Gastrocnemius medialis (tissue), 4 donors: ENCODE data around the gene CRB2. TPM values are rescaled to one million over a fixed set of nuclear protein-coding genes. Genes with fewer than 3 reads are reported as not detected.
A peak's percentile ranks its signal among the peaks of the same experiment; 100 is the strongest.

Source experiments
- ATAC-seq, 2 donors: fragments of 150-250 bp; one replicate each; pipeline ENCODE4 v1.9.1; 2016
- DNase-seq, 2 donors: peaks; one replicate each; pipeline ENCODE4 v3.0.0-alpha.2; 2019
- H3K27ac ChIP-seq, 4 donors: fragments of 200-600 bp; sonication (generic); 1 replicate in 1 of 4; 2 replicates in 3 of 4; pipeline ENCODE4 v1.5.1; 2016 to 2018; ENCODE audit warnings: mild to moderate bottlenecking in 2 of 4, moderate library complexity in 1 of 4
- H3K27me3 ChIP-seq, 3 donors: fragments of 200-600 bp; sonication (generic) in 2 of 3; 1 replicate in 1 of 3; 2 replicates in 2 of 3; pipeline versions ENCODE4 v1.5.1 to v1.6.0; 2016 to 2019; ENCODE audit warnings: mild to moderate bottlenecking in 1 of 3, moderate library complexity in 1 of 3
- H3K36me3 ChIP-seq, 2 donors: fragments of 200-600 bp; sonication (generic) in 1 of 2; one replicate each; pipeline ENCODE4 v1.5.1; 2017 to 2018
- H3K4me1 ChIP-seq, 2 donors: fragments of 200-600 bp; sonication (generic) in 1 of 2; one replicate each; pipeline ENCODE4 v1.5.1; 2016 to 2017; ENCODE audit warnings: mild to moderate bottlenecking in 2 of 2
- H3K4me3 ChIP-seq, 4 donors: fragments of 200-600 bp; sonication (generic) in 3 of 4; 1 replicate in 1 of 4; 2 replicates in 3 of 4; pipeline ENCODE4 v1.5.1; 2016 to 2019; ENCODE audit warnings: mild to moderate bottlenecking in 2 of 4
- H3K9me3 ChIP-seq, 3 donors: fragments of 200-600 bp; sonication (generic) in 2 of 3; 1 replicate in 1 of 3; 2 replicates in 2 of 3; pipeline ENCODE4 v1.5.1; 2016 to 2019
- POLR2A ChIP-seq, 2 donors: fragments of 450-650 bp; IDR thresholded peaks; one replicate each; pipeline ENCODE4 v1.6.1; 2017; ENCODE audit warnings: antibody characterized with exemption in 2 of 2, mild to moderate bottlenecking in 2 of 2, moderate library complexity in 2 of 2
- in situ Hi-C, 4 donors: fragments of 200-750 bp; cut with MboI; loops; one replicate each; pipeline versions ENCODE4 v1.15.0 to v1.8.0; 2017; ENCODE audit warnings: low sequenced_read_pairs in 4 of 4
- intact Hi-C: fragments of 100-400 bp; cut with DNase I; formaldehyde crosslinking; loops from one replicate; pipeline ENCODE4 v1.15.1; 2023; ENCODE audit warnings: low total_unique reads
- total RNA-seq, 4 donors: library from RNA; depleted of rRNA; stranded (reverse); fragments of >200 nt; gene quantifications; one replicate each; pipeline versions ENCODE4 v1.1.0 to v1.2.3, GENCODE V29; 2016
- TF ChIP-seq, protein P1 (sequence below), 5 experiments: fragments of 450-650 bp in 3 of 5; fragments of 200-600 bp in 2 of 5; sonication (generic) in 2 of 5; IDR thresholded peaks in 4 of 5; conservative IDR thresholded peaks in 1 of 5; 1 replicate in 4 of 5; 2 replicates in 1 of 5; pipeline ENCODE4 v1.5.1; 2016 to 2019; ENCODE audit warnings: antibody characterized with exemption in 5 of 5, mild to moderate bottlenecking in 3 of 5, moderate library complexity in 3 of 5

Gene CRB2
- total RNA-seq, 4 donors from 2014 or later = not detected

DNA sequence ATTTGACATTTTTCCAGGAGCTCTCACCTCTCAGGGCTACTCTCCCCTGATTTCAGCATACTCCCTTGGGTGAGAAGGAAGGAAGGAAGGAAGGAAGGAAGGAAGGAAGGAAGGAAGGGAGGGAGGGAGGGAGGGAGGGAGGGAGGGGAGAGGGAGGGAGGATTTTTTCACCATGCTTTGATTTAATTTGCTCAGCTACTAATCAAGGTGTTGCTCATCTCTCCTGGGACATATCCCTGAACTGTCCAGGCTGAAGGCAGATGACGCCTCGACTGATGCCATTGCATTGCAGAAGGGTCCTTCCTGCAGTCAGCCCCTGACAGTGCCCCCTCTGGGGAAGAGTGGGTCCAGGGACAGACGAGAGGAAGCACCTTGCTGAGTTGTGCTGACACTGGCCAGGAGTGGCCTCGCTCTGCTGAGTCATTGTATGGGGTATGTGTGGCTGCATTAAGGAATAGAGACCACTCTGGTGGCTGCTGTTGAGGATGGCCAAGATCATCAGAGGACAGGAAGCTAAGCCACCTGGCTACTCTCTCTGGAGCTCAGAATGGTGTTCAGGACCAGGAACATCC lies 43.6 kb upstream of the CRB2 start:
- no peaks in the 10 kb centered on the region for H3K9me3 ChIP-seq
- H3K4me3 ChIP-seq = no peak overlapping the region
- TF ChIP-seq, protein P1, sequence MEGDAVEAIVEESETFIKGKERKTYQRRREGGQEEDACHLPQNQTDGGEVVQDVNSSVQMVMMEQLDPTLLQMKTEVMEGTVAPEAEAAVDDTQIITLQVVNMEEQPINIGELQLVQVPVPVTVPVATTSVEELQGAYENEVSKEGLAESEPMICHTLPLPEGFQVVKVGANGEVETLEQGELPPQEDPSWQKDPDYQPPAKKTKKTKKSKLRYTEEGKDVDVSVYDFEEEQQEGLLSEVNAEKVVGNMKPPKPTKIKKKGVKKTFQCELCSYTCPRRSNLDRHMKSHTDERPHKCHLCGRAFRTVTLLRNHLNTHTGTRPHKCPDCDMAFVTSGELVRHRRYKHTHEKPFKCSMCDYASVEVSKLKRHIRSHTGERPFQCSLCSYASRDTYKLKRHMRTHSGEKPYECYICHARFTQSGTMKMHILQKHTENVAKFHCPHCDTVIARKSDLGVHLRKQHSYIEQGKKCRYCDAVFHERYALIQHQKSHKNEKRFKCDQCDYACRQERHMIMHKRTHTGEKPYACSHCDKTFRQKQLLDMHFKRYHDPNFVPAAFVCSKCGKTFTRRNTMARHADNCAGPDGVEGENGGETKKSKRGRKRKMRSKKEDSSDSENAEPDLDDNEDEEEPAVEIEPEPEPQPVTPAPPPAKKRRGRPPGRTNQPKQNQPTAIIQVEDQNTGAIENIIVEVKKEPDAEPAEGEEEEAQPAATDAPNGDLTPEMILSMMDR (IDR thresholded peaks at IDR 0.05 in 4 of 5, conservative IDR thresholded peaks at IDR 0.05 in 1 of 5) = no peak
- no peak for TF ChIP-seq POLR2A (IDR thresholded peaks at IDR 0.05)
- no peaks in the 10 kb centered on the region for H3K36me3 ChIP-seq
- in situ Hi-C loops = no loop called here
- H3K27me3 ChIP-seq = no peaks in the 10 kb centered on the region
- H3K27ac ChIP-seq = peak overlapping the region in 2 of 4 donors; percentile 73 to 86
- H3K4me1 ChIP-seq = peaks cover 31 to 39% of the 10 kb centered on the region in 2 donors
- DNase-seq (no peak), ATAC-seq (no peak)
- intact Hi-C loops = no loop called here

DNA sequence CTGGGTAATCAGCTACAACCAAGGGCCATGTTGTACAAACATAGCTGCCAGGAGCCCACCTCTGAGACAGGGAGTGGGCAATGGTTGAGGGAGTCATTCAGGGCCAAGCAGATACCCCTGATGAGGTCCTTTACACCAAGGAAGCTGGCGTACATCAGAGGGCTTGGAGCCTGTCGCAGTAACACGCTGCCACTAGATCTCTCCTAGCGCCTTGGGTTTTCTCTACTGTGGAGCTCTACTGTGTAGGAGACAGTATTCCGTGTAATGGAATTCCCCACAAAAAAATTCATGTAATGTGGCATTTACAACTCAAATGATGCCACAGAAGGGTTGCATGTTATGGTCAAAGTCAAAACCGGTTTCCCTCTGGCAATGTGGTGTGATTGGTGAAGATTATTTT lies 41.4 kb upstream of the CRB2 start:
- Histone ChIP-seq H3K36me3 (no peaks in the 10 kb centered on the region), H3K27me3 (no peaks in the 10 kb centered on the region), H3K4me1 (peaks cover 27 to 31% of the 10 kb centered on the region in 2 donors), H3K27ac (no peak overlapping the region), H3K9me3 (no peaks in the 10 kb centered on the region), H3K4me3 (no peak overlapping the region)
- ATAC-seq (no peak), DNase-seq (no peak)
- intact Hi-C loops (no loop called here), in situ Hi-C loops (no loop called here)
- TF ChIP-seq, protein P1 (IDR thresholded peaks at IDR 0.05 in 4 of 5, conservative IDR thresholded peaks at IDR 0.05 in 1 of 5) = no peak
- no peak for TF ChIP-seq POLR2A (IDR thresholded peaks at IDR 0.05)

DNA sequence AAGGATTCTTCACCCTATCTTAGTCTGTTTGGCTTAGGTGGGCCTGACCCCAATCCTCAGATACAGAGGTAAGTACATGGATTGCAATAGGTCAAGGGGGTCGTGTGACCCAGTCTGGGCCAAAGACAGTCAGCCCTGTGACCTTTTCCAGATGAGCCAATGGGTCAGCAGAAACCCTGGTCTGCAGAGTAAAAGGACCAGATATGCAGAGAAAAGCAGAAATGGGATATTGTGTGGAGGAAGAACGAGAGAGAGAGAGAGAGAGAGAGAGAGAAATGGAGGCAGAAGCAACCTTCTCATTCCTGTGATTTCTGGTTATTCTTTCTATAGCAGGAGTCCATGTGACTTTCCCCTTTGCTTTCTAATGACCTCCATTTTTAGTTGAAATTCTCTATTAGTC lies 40.4 kb upstream of the CRB2 start:
- H3K36me3 ChIP-seq = no peaks in the 10 kb centered on the region
- in situ Hi-C loops (no loop called here), intact Hi-C loops (no loop called here)
- no peaks in the 10 kb centered on the region for H3K9me3 ChIP-seq
- DNase-seq = no peak
- H3K4me1 ChIP-seq = peaks cover 20 to 23% of the 10 kb centered on the region in 2 donors
- H3K4me3 ChIP-seq = no peak overlapping the region
- no peak for ATAC-seq
- H3K27ac ChIP-seq = no peak overlapping the region
- H3K27me3 ChIP-seq = no peaks in the 10 kb centered on the region
- TF ChIP-seq, protein P1 (IDR thresholded peaks at IDR 0.05 in 4 of 5, conservative IDR thresholded peaks at IDR 0.05 in 1 of 5) = no peak
- no peak for TF ChIP-seq POLR2A (IDR thresholded peaks at IDR 0.05)

DNA sequence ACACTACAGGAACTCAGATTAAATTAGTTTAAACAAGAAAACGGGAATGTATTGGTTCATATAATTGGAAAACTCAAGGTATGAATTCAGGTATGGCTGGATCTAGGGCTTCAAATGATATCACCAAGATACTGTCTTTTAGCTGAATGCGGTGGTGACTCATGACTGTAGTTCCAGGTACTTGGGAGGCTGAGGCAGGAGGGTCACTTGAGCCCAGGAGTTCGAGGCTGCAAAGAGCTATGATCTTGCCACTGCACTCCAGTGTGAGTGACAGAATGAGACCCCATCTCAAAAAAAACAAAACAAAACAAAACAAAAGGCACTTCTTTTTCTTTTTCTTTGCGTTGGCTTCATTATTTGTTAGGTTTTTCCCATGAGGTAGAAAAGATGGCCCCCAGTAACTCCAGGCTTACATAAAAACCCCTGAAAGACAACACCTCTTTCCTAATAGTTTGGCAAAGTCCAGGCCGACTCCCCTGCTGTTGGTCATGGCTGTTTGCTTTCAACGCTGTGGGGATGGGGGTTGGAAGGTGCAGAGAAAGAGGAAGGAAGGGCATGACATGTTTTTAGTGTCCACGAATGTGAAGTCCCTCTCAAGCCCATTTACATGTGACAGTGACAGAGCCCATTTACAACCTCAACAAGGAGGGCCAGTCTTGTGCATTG lies 39.8 kb upstream of the CRB2 start:
- no peak for ATAC-seq
- intact Hi-C loops = no loop called here

More for the DNA sequence above, 39.8 kb upstream of the CRB2 start:
- H3K27ac ChIP-seq = no peak overlapping the region
- no peaks in the 10 kb centered on the region for H3K9me3 ChIP-seq
- no peak for TF ChIP-seq POLR2A (IDR thresholded peaks at IDR 0.05)
- TF ChIP-seq, protein P1 (IDR thresholded peaks at IDR 0.05 in 4 of 5, conservative IDR thresholded peaks at IDR 0.05 in 1 of 5) = no peak
- H3K4me1 ChIP-seq = peaks cover 15 to 18% of the 10 kb centered on the region in 2 donors
- H3K4me3 ChIP-seq = no peak overlapping the region
- no peaks in the 10 kb centered on the region for H3K27me3 ChIP-seq
- no peak for DNase-seq
- in situ Hi-C loops = no loop called here
- no peaks in the 10 kb centered on the region for H3K36me3 ChIP-seq
